LNCaP clone FGC (cell line): ENCODE data around the gene GATAD2B.
"Not testable (repeated sequence)": the region's sequence is repeated elsewhere in the genome, so short reads cannot be mapped to it uniquely, and the experiment has no call there.

Experiments
- DNase-seq: peaks from one replicate; pipeline ENCODE4 v3.0.0-alpha.2; 2011; ENCODE audit warnings: low read depth
- H3K4me3 ChIP-seq: 2 replicates; pipeline ENCODE4 v1.5.1; 2011; ENCODE audit warnings: mild to moderate bottlenecking, low read depth, low read length, control low read depth
- CTCF ChIP-seq: IDR thresholded peaks from 2 replicates; pipeline ENCODE4 v1.5.1; 2012; ENCODE audit warnings: mild to moderate bottlenecking; ENCODE audit not compliant: control insufficient read depth, insufficient read depth; ENCODE audit errors: extremely low read depth

Gene GATAD2B

GRCh38 chr1:153907134-153907533 is 15.6 kb downstream of the GATAD2B start:
- no peak for TF ChIP-seq CTCF
- DNase-seq, result no peak
- no peak overlapping the region for H3K4me3 ChIP-seq

- no peak for TF ChIP-seq CTCF
- no peak for DNase-seq
- no peak overlapping the region for H3K4me3 ChIP-seq
These were observed 16.4 kb downstream of the GATAD2B start for GRCh38 chr1:153906396-153906795.

- H3K4me3 ChIP-seq, DNase-seq: not testable (repeated sequence)
These were observed 16.9 kb downstream of the GATAD2B start for GRCh38 chr1:153905908-153906307.

GRCh38 chr1:153903841-153904455 is 18.8 kb downstream of the GATAD2B start:
- no peak for DNase-seq
- H3K4me3 ChIP-seq, result no peak overlapping the region
- TF ChIP-seq CTCF, result no peak

- DNase-seq, result no peak
- TF ChIP-seq CTCF, result no peak
- H3K4me3 ChIP-seq, result no peak overlapping the region
These were observed 23.3 kb downstream of the GATAD2B start for GRCh38 chr1:153899509-153899908.

GRCh38 chr1:153895866-153896265 is 26.9 kb downstream of the GATAD2B start:
- not testable (repeated sequence) for DNase-seq, H3K4me3 ChIP-seq

- DNase-seq, H3K4me3 ChIP-seq: not testable (repeated sequence)
These were observed 31.7 kb downstream of the GATAD2B start for GRCh38 chr1:153891042-153891441.

GRCh38 chr1:153888533-153888932 is 34.2 kb downstream of the GATAD2B start:
- no peak for TF ChIP-seq CTCF
- H3K4me3 ChIP-seq, result no peak overlapping the region
- DNase-seq, result no peak

- no peak for DNase-seq
- no peak for TF ChIP-seq CTCF
- no peak overlapping the region for H3K4me3 ChIP-seq
These were observed 36.6 kb downstream of the GATAD2B start for GRCh38 chr1:153886127-153886526.
